HepG2 (cell line): Measurements from ENCODE around the gene GARIN5A. TPM values are rescaled to one million over a fixed set of nuclear protein-coding genes. Genes with fewer than 3 reads are reported as not detected.

Experiments
- ATAC-seq: fragments of 200-7000 bp; cut with Tn5 transposase; 3 replicates; pipeline ENCODE4 v1.9.1; 2020; ENCODE audit warnings: mild to moderate bottlenecking, moderate library complexity
- BruUV-seq: library from RNA; stranded (reverse); fragments of 400-500 nt; replicated peaks from 2 replicates; lab custom pipeline; 2021; lab: Mats Ljungman, UMichigan
- CTCF ChIA-PET: fragments of 300-600 bp; formaldehyde crosslinking; extraction: SDS; loops from one replicate; lab custom pipeline; 2021; ENCODE audit warnings: low total read pairs, inconsistent platforms, low intra/inter-chr PET ratio; lab: Yijun Ruan, JAX
- POLR2A ChIA-PET: fragments of 350-600 bp; sonication (Branson Sonifier 250); formaldehyde crosslinking; loops from one replicate; lab custom pipeline; 2020; ENCODE audit warnings: antibody characterized with exemption, inconsistent platforms; lab: Yijun Ruan, JAX
- DNase-seq: peaks from one replicate; pipeline ENCODE4 v3.0.0-alpha.2; 2015; ENCODE audit warnings: low spot score
- FAIRE-seq: peaks from 3 replicates; lab custom pipeline; 2011; peaks lifted over from hg19 to GRCh38; lab: Jason Lieb, UNC
- H2AFZ ChIP-seq: one replicate; pipeline ENCODE4 v1.6.1; 2011; ENCODE audit warnings: low read length, inconsistent platforms
- H3K27ac ChIP-seq: fragments of 300-600 bp; 3 replicates; pipeline ENCODE4 v1.8.0; 2011; ENCODE audit warnings: mixed run types, mild to moderate bottlenecking, mixed read lengths, low read length, inconsistent platforms; ENCODE audit not compliant: insufficient read depth; ENCODE audit errors: extremely low read length
- H3K27me3 ChIP-seq, 2 experiments: fragments of 200-600 bp in 1 of 2; 2 replicates in 1 of 2; 3 replicates in 1 of 2; pipeline versions ENCODE4 v1.6.0 to v1.8.0; 2011; ENCODE audit warnings: low read length in 2 of 2, mild to moderate bottlenecking in 2 of 2, moderate library complexity in 2 of 2, inconsistent platforms in 1 of 2; ENCODE audit not compliant: insufficient read depth in 2 of 2, control insufficient read depth in 1 of 2
- H3K36me3 ChIP-seq, 2 experiments: fragments of 200-600 bp in 1 of 2; replicated peaks in 1 of 2; 2 replicates in 1 of 2; 3 replicates in 1 of 2; pipeline versions ENCODE4 v1.5.1 to v1.8.0; 2011; ENCODE audit warnings: low read length in 2 of 2, inconsistent platforms in 1 of 2; ENCODE audit not compliant: insufficient read depth in 2 of 2, control insufficient read depth in 1 of 2
- H3K4me1 ChIP-seq: 2 replicates; pipeline ENCODE4 v1.5.1; 2012; ENCODE audit warnings: low read length, inconsistent platforms; ENCODE audit not compliant: insufficient read depth
- H3K4me2 ChIP-seq: 2 replicates; pipeline ENCODE4 v1.6.0; 2011; ENCODE audit warnings: low read depth, low read length, inconsistent platforms
- H3K4me3 ChIP-seq, 3 experiments: fragments of 200-600 bp in 1 of 3; sonication (generic), shearing (Covaris generic) in 1 of 3; replicated peaks in 1 of 3; 2 replicates each; pipeline ENCODE4 v1.5.1; 2011 to 2016; ENCODE audit warnings: low read length in 3 of 3, inconsistent platforms in 2 of 3, low read depth in 2 of 3, mild to moderate bottlenecking in 2 of 3, control low read depth in 1 of 3, mixed read lengths in 1 of 3; ENCODE audit not compliant: insufficient read depth in 1 of 3
- H3K79me2 ChIP-seq: one replicate; pipeline ENCODE4 v1.6.1; 2011; ENCODE audit warnings: low read length, inconsistent platforms; ENCODE audit not compliant: insufficient read depth
- H3K9ac ChIP-seq: 2 replicates; pipeline ENCODE4 v1.6.0; 2011; ENCODE audit warnings: mild to moderate bottlenecking, low read depth, low read length, inconsistent platforms; ENCODE audit not compliant: insufficient read depth
- H3K9me3 ChIP-seq: 2 replicates; pipeline ENCODE4 v1.5.1; 2012; ENCODE audit warnings: mild to moderate bottlenecking, low read length
- H4K20me1 ChIP-seq: 2 replicates; pipeline ENCODE4 v1.6.0; 2011; ENCODE audit warnings: inconsistent platforms, mild to moderate bottlenecking, low read length, moderate library complexity; ENCODE audit not compliant: insufficient read depth
- AGO1 ChIP-seq: fragments of 200-400 bp; formaldehyde crosslinking; IDR thresholded peaks from 2 replicates; pipeline ENCODE4 v1.6.1; 2017; ENCODE audit warnings: mild to moderate bottlenecking, low read depth, low read length, moderate library complexity; ENCODE audit not compliant: poor library complexity, severe bottlenecking
- ARHGAP35 ChIP-seq: sonication (generic); formaldehyde crosslinking; IDR thresholded peaks from 2 replicates; pipeline ENCODE4 v1.9.0; 2022; ENCODE audit warnings: mild to moderate bottlenecking, inconsistent platforms, moderate library complexity, missing genetic modification reagents, borderline replicate concordance
- ATRX ChIP-seq: sonication (generic); formaldehyde crosslinking; IDR thresholded peaks from 2 replicates; pipeline ENCODE4 v1.4.0; 2020; ENCODE audit warnings: missing genetic modification reagents, borderline replicate concordance
- MBNL3 ChIP-seq: fragments of 250-450 bp; sonication (Bioruptor Pico); conservative IDR thresholded peaks from 2 replicates; pipeline ENCODE4 v1.8.0; 2022; ENCODE audit warnings: mild to moderate bottlenecking, inconsistent platforms
- NFYB ChIP-seq: sonication (generic); formaldehyde crosslinking; IDR thresholded peaks from 2 replicates; pipeline ENCODE4 v1.4.0; 2020; ENCODE audit warnings: missing genetic modification reagents
- RCOR2 ChIP-seq: IDR thresholded peaks from 2 replicates; pipeline ENCODE4 v1.6.1; 2016; ENCODE audit warnings: missing biosample characterization, missing genetic modification reagents
- SIX1 ChIP-seq: sonication (generic); formaldehyde crosslinking; IDR thresholded peaks from 2 replicates; pipeline ENCODE4 v1.4.0; 2020; ENCODE audit warnings: missing genetic modification reagents, borderline replicate concordance
- TBP ChIP-seq: sonication (generic); formaldehyde crosslinking; IDR thresholded peaks from 2 replicates; pipeline ENCODE4 v1.5.0; 2020; ENCODE audit warnings: missing genetic modification reagents
- TIGD3 ChIP-seq: sonication (generic); formaldehyde crosslinking; IDR thresholded peaks from 2 replicates; pipeline ENCODE4 v1.5.1; 2020; ENCODE audit warnings: mild to moderate bottlenecking, missing genetic modification reagents, borderline replicate concordance
- ZBTB40 ChIP-seq, 2 experiments: fragments of 450-650 bp in 1 of 2; sonication (generic) in 1 of 2; formaldehyde crosslinking in 1 of 2; IDR thresholded peaks; 2 replicates each; pipeline versions ENCODE4 v1.6.1 to v1.8.0; 2016 to 2022; ENCODE audit warnings: antibody characterized with exemption in 1 of 2, mild to moderate bottlenecking in 1 of 2, missing genetic modification reagents in 1 of 2
- ZNF800 ChIP-seq: sonication (generic); formaldehyde crosslinking; IDR thresholded peaks from 2 replicates; pipeline ENCODE4 v1.4.0; 2020; ENCODE audit warnings: missing genetic modification reagents
- WGBS: methylation state at CpG from one replicate; pipeline ENCODE4 v1.1.6; 2017; ENCODE audit warnings: low lambda C conversion rate; 5-methylcytosine and 5-hydroxymethylcytosine counted together
- in situ Hi-C: cut with HindIII; loops from 2 replicates; pipeline ENCODE4 v1.10.0; 2017; ENCODE audit warnings: low pct_unique_long_range_greater_than_20kb; ENCODE audit not compliant: extremely low pct_ligation_motif_present
- intact Hi-C: fragments of 100-400 bp; cut with micrococcal nuclease; formaldehyde crosslinking; loops from one replicate; pipeline ENCODE4 v1.10.0; 2022; ENCODE audit not compliant: unreplicated experiment
- polyA plus RNA-seq, 8 experiments: library from polyadenylated mRNA; depleted of rRNA in 3 of 8; stranded (reverse) in 7 of 8; unstranded in 1 of 8; fragments of >200 nt; fragmentation: Illumina TruSeq in 4 of 8; extraction: Trizol in 4 of 8; gene quantifications; 2 replicates each; pipeline versions ENCODE4 v1.2.1 to v1.2.3, GENCODE V29; 2011 to 2016; ENCODE audit warnings: low read depth in 4 of 8, missing spikeins in 1 of 8, mixed read lengths in 1 of 8; ENCODE audit not compliant: insufficient read depth in 1 of 8
- total RNA-seq, 5 experiments: library from RNA; depleted of rRNA; stranded (reverse); fragments of >200 nt; fragmentation: Illumina TruSeq; extraction: Trizol; gene quantifications; 2 replicates each; pipeline ENCODE4 v1.2.3, GENCODE V29; 2016; ENCODE audit warnings: low read depth in 1 of 5

GARIN5A gene
- total and polyA plus RNA-seq, 2 of the 13 experiments (the other 11 are each of a cell fraction or from before 2014, with no cell fraction given): not detected

GRCh38 chr19:50458396-50459066 is 18.1 kb downstream of the GARIN5A start:
- Histone ChIP-seq H3K4me1 (peaks cover 20% of the 10 kb centered on the region), H3K4me2 (no peak overlapping the region), H3K27me3 (peaks cover 0 to 7% of the 10 kb centered on the region in 2 experiments; a peak in 2 of 5 replicates), H3K4me3 (no peak overlapping the region), H3K36me3 (no peaks in the 10 kb centered on the region), H4K20me1 (no peaks in the 10 kb centered on the region), H3K79me2 (no peaks in the 10 kb centered on the region), H3K9ac (no peak overlapping the region), H3K9me3 (no peaks in the 10 kb centered on the region), H3K27ac (no peak overlapping the region), H2AFZ (no peak overlapping the region)
- intact Hi-C loops: no loop called here
- ATAC-seq (no peak), FAIRE-seq (no peak), DNase-seq (no peak)
- CTCF ChIA-PET: no interaction called here
- BruUV-seq: no TSS peak
- WGBS: 63% methylated on average over 41 of the region's 50 CpGs
- in situ Hi-C loops: no loop called here
- POLR2A ChIA-PET: no interaction called here
- TF ChIP-seq SIX1 (CRISPR knock-in tag): no peak
- no peak for TF ChIP-seq MBNL3 (CRISPR knock-in tag)
- no peak for TF ChIP-seq RCOR2 (CRISPR knock-in tag)
- no peak for TF ChIP-seq ATRX (CRISPR knock-in tag)
- no peak for TF ChIP-seq TIGD3 (CRISPR knock-in tag)
- TF ChIP-seq AGO1: no peak
- TF ChIP-seq ARHGAP35 (CRISPR knock-in tag): no peak
- no peak for TF ChIP-seq ZNF800 (CRISPR knock-in tag)
- TF ChIP-seq NFYB (CRISPR knock-in tag): no peak
- TF ChIP-seq ZBTB40 (IDR thresholded peaks at IDR 0.05): no peak
- no peak for TF ChIP-seq ZBTB40 (CRISPR knock-in tag; IDR thresholded peaks at IDR 0.05)
- TF ChIP-seq TBP (CRISPR knock-in tag): no peak
